SKM-1 (cell line): ENCODE measurements around the gene POMGNT1.
A peak's percentile ranks its signal among the peaks of the same experiment; 100 is the strongest.

Source experiments
- DNase-seq: peaks from one replicate; lab custom pipeline; 2025; ENCODE audit not compliant: unreplicated experiment; lab: John Stamatoyannopoulos, UW

Gene POMGNT1

GRCh38 chr1:46183926-46184557 lies 14.2 kb downstream of the POMGNT1 start:
- no peak for DNase-seq

DNA sequence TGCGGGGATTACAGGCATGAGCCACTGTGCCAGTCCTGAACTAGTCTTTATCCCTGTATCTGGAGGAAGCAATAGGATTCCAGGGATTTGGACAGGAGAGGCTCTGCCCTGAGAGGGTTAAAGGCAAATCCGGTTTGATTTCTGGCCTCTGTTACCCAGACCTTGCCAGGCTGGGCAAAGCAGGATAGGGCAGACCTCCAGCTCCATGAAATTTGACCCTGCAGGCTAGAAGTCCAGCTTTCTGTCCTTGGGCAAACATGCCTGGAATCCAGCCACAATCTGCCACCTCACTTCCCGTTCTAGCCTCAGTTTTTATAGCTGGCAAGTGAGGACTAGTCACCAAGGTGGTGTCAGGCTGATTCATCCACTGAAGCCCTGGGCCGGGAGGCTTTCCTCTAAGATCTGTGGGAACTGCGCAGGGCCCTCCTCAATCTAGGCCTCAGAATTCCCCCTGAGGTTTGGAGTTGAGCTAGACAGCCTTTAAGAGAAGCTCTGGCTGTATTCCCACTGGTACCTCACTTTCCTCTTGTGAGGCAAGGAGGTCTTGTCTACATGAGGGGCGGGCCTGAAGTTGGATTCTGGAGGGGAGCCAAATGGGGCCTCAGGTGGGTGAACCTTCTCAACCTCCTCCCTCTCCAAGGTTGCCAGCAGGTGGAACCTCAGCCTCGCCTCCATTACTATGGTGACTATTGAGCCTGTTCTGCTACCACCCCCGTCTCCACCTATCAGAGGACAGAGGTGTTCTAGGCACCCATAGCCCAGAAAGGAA lies 15.0 kb downstream of the POMGNT1 start:
- no peak for DNase-seq

DNA sequence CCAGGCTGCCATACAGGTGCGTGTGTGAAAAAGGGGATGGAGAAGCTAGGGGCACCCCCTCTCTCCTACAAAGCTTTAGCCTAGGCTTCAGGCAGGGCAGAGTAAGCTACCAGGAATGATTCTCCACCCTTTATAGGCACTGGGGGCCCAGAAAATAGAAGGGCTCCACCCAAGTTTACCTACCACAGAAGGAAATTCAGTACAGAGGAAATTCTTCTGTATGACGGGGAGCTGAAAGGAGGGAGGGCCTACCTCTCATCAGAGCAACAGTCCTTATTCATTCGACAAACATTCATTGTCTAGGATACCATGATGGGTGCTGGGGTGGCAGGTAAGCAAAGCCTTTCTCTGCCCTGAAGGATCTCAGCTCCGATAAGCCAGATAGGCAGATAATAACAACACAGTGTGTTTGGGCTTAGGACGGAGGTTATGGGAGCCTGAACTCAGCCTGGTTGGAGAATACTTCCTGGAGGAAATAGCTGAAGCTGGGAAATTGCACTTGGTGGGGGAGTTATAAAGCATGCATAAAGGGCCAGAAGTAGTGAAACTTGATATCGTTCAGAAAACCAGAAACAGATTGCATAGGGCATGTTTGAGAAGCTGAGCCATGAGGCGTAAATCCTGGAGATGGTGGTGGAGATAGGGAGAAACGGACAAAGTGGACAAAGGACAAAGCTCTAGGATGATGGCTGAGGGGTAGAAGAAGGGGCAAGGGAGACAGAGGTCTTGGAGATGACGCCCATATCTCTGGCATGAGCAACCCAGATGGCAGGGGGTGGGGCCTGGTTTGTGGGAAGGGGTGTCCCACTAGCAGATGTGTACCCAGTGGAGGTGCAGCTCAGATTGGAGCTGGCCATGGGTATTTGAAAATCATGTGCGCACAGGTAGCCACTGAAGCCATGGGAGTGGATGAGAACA lies 16.6 kb downstream of the POMGNT1 start:
- no peak for DNase-seq

- no peak for DNase-seq
These were observed 18.1 kb downstream of the POMGNT1 start for GRCh38 chr1:46180082-46180616.

GRCh38 chr1:46179138-46180081 lies 18.8 kb downstream of the POMGNT1 start:
- peak; percentile 62 for DNase-seq

DNA sequence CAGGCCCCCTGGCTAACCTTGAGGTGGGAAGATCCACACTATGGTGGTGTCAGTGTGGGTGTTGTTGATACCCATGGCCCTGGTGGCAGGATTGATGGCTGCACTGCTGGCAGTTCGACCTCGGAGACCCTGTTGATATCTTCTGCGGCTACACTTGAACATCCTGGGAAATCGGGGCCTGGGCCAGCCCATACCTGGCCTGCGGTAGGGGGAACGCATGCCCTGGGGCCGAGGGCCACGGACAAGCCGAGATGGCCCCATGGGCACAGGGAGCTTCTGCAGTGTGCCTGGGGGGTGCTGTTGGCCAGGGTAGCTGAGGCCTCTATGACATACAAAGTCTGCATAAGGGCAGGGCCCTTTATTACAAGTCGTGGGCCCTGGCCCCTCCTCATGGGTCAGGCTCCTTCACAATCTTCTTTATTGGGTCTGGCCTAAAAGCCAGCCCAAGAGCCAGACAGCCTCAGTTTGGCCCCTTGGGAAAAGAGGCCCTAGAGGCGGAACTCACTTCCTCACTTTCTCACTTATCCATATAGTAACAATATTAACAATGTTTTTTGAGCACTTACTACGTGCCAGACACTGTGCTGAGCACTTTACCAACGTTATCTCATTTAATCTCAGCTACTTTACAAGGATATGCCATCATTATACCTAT lies 21.9 kb downstream of the POMGNT1 start, which contains the start of gene P3R3URF:
P3R3URF (minus strand) TSS at position 278 of the 655 bp plus-strand sequence; CDS start at position 261, 17 bp downstream.
- DNase-seq, result no peak

- no peak for DNase-seq
These were observed 23.0 kb downstream of the POMGNT1 start for GRCh38 chr1:46175243-46175642.

- DNase-seq, result no peak
These were observed 23.6 kb downstream of the POMGNT1 start, which contains the start of gene TSPAN1 for GRCh38 chr1:46174448-46175231. Gene TSPAN1 (plus strand): TSS chr1:46175087. CDS start chr1:46181108, 6,021 bp downstream.

DNA sequence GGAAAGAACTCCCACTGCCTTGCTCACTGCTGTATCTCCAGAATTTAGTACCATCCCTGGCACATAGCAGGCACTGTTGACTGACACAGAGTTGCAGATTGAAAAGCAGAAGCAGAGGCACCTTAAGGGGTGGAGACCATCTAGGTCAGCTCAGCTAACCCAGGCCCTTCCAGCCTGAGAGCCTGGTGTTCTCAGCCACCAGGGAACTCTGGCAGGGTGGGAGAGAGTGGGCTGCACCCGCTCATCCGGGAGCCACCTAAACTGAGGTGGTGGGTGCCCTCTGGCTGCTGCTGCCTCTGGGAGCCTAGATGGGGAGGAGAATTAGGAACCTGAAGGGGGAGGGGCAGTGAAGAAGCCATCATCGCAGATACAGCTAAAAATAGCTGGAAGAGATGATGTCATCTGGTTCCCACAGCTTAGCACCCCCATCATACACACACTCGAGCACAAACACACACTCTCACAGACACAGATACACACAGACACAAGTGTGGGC lies 24.8 kb downstream of the POMGNT1 start:
- no peak for DNase-seq

DNA sequence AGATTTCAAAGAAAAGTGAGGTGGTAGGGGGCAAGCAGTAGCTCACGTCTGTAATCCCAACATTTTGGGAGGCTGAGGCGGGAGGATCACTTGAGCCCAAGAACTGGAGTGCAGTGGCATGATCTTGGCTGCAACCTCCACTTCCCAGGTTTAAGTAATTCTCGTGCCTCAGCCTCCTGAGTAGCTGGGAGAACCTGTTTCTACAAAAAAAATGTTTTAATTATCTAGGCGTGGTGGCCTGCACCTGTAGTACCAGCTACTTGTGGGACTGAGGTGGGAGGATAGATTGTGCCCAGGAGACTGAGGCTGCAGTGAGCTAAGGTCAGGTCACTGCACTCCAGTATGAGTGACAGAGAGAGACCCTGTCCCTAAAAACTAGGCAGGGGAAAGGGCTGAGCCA lies 25.9 kb downstream of the POMGNT1 start:
- DNase-seq, result no peak

DNA sequence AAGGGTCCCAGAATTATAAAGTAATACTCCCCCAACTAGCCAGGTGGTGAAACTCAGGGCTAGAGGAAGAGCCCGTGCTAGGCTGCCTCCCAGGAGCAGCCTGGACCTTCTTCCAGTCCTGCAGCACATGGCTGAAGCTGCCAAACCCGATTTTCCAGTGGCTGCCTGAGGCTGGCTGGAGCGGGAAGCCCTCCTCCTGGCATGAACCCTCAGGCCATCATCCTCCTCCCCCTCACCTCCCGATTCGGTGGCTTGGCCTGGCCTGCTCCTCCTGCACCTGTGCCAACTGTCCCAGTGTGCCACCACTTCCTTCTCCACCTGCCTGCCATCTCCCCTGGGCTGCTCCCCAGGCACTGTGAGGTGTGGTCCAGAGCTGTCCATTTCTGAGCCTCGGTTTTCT lies 26.4 kb downstream of the POMGNT1 start:
- DNase-seq, result no peak

GRCh38 chr1:46171351-46171750 lies 26.9 kb downstream of the POMGNT1 start:
- no peak for DNase-seq

GRCh38 chr1:46169811-46170454 lies 28.3 kb downstream of the POMGNT1 start:
- DNase-seq, result no peak

GRCh38 chr1:46168477-46168876 lies 29.8 kb downstream of the POMGNT1 start:
- no peak for DNase-seq

DNA sequence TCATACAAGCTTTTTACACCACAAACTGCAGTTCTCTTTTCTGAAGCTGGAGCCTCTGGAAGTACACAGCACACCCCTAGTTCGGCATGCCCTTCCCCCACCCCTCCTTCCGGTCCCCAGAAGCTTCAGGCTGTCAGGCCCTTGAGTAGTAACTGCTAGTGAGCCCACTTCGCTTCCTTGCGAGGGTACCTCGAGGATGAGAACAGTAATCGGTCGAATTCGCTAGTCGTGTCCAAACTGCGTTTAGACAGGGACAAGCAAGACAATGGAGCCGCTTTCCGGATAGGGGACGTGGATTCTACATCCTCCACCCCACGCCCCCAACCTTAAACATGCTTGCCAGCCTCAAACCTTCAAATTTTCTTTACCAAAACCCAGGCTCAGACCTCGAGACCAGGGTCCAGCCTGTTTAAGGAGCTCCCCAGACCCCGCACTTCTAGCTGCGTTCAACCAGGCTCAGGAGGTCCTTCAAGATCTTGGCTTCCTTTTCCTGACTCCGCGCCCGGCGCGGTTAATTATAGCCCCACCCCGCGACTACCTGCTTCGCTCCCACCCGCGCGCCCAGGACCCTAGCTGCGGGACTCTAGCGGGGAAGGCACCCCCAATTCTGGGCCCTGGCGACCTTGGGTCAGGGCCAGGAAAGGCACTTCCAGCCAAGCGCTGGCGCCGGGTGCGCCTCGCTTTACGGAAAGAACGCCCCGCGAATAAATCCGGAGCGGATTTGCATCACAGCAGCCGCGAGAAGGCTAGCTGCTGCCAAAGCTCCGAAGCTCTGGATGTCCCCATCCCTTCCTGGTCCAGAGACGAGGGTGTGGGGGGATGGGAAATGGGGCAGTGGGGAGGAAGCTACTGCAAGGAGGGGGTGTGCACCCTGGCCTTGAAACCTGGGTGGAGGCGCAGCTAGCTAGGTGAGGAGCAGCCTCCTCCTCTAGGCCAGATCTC lies 31.4 kb downstream of the POMGNT1 start:
- DNase-seq, result no peak

DNA sequence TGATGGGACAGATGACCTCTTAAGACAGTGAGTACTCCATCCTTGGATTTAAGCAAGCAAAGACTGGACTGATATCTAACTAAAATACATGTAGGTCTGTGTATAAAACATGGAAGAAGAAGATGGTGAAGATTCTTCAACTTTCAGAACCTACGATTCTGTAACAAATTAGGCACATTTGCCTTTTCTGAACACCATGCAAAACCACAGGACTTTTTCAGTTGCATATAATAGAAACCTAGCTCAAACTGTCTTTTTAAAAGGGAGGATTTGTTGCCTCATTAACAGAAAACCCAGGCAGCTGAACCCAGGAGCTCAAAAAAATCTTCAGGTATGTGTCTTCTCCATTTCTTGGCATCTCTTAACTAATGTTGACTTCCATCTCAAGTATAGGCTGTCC lies 38.0 kb downstream of the POMGNT1 start:
- DNase-seq, result no peak

DNA sequence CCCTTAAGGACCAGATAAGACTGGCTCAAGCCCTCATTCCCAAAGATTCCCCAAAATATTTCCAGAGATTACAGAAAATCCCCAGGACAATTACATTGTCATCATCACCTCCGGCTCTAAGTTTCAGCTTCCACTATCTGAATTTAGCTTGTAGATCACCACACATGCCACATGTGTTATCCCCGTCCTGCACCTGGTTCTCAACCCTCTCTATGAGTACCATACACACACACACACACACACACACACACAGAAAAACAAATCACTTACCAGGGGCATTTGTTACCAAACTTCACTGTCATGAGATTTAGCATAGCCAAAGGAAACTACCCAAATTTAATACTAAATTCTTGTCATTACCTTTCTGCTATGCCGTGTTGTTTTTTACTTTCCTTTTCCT lies 38.7 kb downstream of the POMGNT1 start:
- no peak for DNase-seq
